Ovary (tissue), 3 donors: ENCODE measurements around the gene FGD5.

ENCODE experiments used
- EP300 ChIP-seq: sonication (generic); formaldehyde crosslinking; IDR thresholded peaks from one replicate; pipeline ENCODE4 v1.6.1; 2017; ENCODE audit warnings: antibody characterized with exemption
- POLR2A ChIP-seq: fragments of 450-650 bp; IDR thresholded peaks from one replicate; pipeline ENCODE4 v1.6.1; 2017; ENCODE audit warnings: antibody characterized with exemption, mild to moderate bottlenecking, moderate library complexity
- TF ChIP-seq, protein P1 (sequence below), 3 donors: fragments of 450-650 bp in 2 of 3; fragments of 200-600 bp in 1 of 3; IDR thresholded peaks; one replicate each; pipeline versions ENCODE4 v1.5.1 to v1.8.0; 2016 to 2022; ENCODE audit warnings: antibody characterized with exemption in 3 of 3, mild to moderate bottlenecking in 1 of 3
- donor health status: DM: no; HTN: no; CAD: no.

DNA sequence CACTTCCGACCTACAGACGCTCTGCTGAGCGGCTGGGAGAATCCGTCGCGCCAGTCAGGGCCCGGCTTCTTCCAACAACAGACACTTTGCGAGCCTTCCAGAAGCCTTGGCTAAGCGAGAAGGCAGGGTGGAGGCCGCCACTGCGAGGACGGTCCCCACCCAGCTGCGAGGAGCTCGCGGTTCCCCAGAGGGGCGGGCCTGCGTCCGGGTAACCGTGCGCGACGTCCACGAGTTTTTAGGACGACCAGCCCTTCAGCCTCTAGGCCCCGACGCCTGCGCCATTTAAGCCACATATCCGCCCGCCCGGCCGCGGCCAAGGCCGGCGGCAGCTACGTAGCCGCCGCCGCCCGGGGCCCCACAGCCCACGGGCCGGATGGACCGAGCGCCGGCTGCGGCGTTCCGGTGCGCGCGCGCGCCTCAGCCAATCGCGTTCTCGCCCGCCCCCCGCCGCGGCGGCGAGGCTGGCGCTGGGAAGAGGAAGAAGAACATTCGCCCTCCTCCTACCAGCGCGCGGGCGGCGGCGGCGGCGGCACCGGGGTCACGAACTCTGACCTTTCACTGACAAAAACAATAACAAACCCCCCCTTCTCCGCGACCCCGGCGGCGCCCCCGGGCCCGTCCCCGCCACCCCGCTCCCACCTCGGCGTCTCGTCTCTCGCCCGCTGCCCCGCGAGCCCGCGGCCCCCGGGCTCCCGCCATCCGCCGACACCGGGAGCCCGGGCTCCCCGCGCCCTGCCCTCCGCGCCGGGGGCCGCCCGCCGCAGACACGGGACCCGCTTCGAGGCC is 128.5 kb downstream of the FGD5 start, which contains the start of gene NR2C2:
- TF ChIP-seq, protein P1, sequence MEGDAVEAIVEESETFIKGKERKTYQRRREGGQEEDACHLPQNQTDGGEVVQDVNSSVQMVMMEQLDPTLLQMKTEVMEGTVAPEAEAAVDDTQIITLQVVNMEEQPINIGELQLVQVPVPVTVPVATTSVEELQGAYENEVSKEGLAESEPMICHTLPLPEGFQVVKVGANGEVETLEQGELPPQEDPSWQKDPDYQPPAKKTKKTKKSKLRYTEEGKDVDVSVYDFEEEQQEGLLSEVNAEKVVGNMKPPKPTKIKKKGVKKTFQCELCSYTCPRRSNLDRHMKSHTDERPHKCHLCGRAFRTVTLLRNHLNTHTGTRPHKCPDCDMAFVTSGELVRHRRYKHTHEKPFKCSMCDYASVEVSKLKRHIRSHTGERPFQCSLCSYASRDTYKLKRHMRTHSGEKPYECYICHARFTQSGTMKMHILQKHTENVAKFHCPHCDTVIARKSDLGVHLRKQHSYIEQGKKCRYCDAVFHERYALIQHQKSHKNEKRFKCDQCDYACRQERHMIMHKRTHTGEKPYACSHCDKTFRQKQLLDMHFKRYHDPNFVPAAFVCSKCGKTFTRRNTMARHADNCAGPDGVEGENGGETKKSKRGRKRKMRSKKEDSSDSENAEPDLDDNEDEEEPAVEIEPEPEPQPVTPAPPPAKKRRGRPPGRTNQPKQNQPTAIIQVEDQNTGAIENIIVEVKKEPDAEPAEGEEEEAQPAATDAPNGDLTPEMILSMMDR (IDR thresholded peaks at IDR 0.05): no peak
- TF ChIP-seq EP300 (no peak), POLR2A (peak; percentile 80)
